Glutamatergic neuron (in vitro differentiated cells): Measurements from ENCODE around the gene SLFN11. TPM values are rescaled to one million over a fixed set of nuclear protein-coding genes. Genes with fewer than 3 reads are reported as not detected.

Experiments used
- DNase-seq: peaks from one replicate; pipeline ENCODE4 v3.0.0; 2022
- H3K27ac Mint-ChIP-seq: one replicate; pipeline ENCODE4 v1.8.0; 2020; ENCODE audit warnings: mild to moderate bottlenecking, mixed read lengths, inconsistent platforms; ENCODE audit not compliant: unreplicated experiment
- H3K27me3 Mint-ChIP-seq: one replicate; pipeline ENCODE4 v1.8.0; 2020; ENCODE audit warnings: mild to moderate bottlenecking, moderate library complexity, mixed read lengths, inconsistent platforms; ENCODE audit not compliant: unreplicated experiment
- H3K36me3 Mint-ChIP-seq: one replicate; pipeline ENCODE4 v1.8.0; 2020; ENCODE audit warnings: mild to moderate bottlenecking, mixed read lengths, inconsistent platforms; ENCODE audit not compliant: unreplicated experiment
- H3K4me1 Mint-ChIP-seq: one replicate; pipeline ENCODE4 v1.8.0; 2020; ENCODE audit warnings: mild to moderate bottlenecking, low read depth, mixed read lengths, inconsistent platforms; ENCODE audit not compliant: unreplicated experiment
- H3K4me3 Mint-ChIP-seq: one replicate; pipeline ENCODE4 v1.8.0; 2020; ENCODE audit warnings: mild to moderate bottlenecking, mixed read lengths, inconsistent platforms; ENCODE audit not compliant: unreplicated experiment
- H3K9me3 Mint-ChIP-seq: one replicate; pipeline ENCODE4 v1.8.0; 2020; ENCODE audit warnings: mild to moderate bottlenecking, moderate library complexity, mixed read lengths, inconsistent platforms; ENCODE audit not compliant: unreplicated experiment
- total RNA-seq: library from RNA; stranded (reverse); fragmentation: NEBNext Ultra II Directional; extraction: Animal tissue kit (Norgen Biotek cat#: 25700); gene quantifications from one replicate; pipeline ENCODE4 v1.2.1, GENCODE V29; 2021; ENCODE audit not compliant: unreplicated experiment
- TF ChIP-seq, protein P1 (sequence below): fragments of 200-600 bp; sonication (generic); IDR thresholded peaks from one replicate; pipeline ENCODE4 v1.5.0; 2021; ENCODE audit not compliant: partially characterized antibody, unreplicated experiment

The SLFN11 gene
- total RNA-seq, 1 donor from 2014 or later, result not detected

DNA sequence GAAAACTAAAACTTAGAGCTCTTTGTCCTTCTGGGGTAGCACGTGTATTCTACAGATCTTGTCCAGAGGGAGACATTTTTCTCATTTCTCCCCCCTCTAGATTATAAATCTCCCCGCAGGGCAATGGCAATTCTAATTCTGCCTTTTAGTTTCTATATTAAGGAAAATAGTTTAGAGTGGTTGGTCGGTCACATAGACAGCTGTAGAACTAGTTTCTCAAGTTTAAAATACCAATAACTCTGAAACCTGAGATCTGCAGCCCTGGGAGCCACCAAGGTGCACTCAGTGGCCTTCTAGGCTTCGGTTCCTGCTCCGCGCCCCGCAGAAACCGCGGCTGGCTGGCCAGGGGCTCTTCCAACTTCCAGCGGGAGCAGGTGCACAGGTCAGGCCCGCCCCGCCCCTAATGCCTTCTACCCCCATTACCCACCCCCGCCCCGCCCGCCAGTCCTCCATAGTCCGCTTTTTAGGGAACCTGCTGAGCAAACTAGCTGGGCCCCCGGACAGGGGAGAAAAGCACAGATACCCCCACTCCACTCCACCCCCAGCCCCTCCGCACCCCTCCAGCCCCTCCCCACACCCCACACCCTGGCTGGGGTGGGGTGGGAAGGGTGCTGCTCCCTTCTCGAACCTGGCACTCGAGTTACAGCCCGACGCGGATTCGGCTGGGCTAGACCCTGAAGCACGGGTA, 431 bp downstream of the SLFN11 start:
- no peak overlapping the region for H3K27ac Mint-ChIP-seq
- TF ChIP-seq, protein P1, sequence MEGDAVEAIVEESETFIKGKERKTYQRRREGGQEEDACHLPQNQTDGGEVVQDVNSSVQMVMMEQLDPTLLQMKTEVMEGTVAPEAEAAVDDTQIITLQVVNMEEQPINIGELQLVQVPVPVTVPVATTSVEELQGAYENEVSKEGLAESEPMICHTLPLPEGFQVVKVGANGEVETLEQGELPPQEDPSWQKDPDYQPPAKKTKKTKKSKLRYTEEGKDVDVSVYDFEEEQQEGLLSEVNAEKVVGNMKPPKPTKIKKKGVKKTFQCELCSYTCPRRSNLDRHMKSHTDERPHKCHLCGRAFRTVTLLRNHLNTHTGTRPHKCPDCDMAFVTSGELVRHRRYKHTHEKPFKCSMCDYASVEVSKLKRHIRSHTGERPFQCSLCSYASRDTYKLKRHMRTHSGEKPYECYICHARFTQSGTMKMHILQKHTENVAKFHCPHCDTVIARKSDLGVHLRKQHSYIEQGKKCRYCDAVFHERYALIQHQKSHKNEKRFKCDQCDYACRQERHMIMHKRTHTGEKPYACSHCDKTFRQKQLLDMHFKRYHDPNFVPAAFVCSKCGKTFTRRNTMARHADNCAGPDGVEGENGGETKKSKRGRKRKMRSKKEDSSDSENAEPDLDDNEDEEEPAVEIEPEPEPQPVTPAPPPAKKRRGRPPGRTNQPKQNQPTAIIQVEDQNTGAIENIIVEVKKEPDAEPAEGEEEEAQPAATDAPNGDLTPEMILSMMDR, result no peak

DNA sequence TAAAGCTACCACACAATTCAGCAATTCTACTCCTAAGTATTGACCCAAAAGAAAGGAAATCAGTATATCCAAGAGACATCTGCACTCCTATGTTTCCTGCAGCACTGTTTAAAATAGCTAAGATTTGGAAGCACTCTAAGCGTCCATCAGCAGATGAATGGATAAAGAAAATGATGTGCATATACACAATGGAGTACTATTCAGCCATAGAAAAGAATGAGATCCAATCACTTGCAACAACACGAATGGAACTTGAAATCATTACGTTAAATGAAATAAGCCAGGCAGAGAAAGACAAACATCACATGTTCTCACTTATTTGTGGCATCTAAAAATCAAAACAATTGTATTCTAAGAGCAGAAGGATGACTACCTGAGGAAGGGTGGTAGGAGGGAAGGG, 1.5 kb downstream of the SLFN11 start:
- Mint-ChIP-seq H3K36me3 (peaks cover 4% of the 10 kb centered on the region), H3K4me3 (no peak overlapping the region), H3K27me3 (peaks cover 26% of the 10 kb centered on the region), H3K4me1 (no peaks in the 10 kb centered on the region), H3K9me3 (peaks cover 4% of the 10 kb centered on the region), H3K27ac (no peak overlapping the region)
- no peak for DNase-seq
- TF ChIP-seq, protein P1, result no peak

More for the DNA sequence above, 431 bp downstream of the SLFN11 start:
- H3K36me3 Mint-ChIP-seq, result peaks cover 4% of the 10 kb centered on the region
- peaks cover 4% of the 10 kb centered on the region for H3K9me3 Mint-ChIP-seq
- H3K4me3 Mint-ChIP-seq, result no peak overlapping the region
- no peaks in the 10 kb centered on the region for H3K4me1 Mint-ChIP-seq
- no peak for DNase-seq
- H3K27me3 Mint-ChIP-seq, result peaks cover 26% of the 10 kb centered on the region

DNA sequence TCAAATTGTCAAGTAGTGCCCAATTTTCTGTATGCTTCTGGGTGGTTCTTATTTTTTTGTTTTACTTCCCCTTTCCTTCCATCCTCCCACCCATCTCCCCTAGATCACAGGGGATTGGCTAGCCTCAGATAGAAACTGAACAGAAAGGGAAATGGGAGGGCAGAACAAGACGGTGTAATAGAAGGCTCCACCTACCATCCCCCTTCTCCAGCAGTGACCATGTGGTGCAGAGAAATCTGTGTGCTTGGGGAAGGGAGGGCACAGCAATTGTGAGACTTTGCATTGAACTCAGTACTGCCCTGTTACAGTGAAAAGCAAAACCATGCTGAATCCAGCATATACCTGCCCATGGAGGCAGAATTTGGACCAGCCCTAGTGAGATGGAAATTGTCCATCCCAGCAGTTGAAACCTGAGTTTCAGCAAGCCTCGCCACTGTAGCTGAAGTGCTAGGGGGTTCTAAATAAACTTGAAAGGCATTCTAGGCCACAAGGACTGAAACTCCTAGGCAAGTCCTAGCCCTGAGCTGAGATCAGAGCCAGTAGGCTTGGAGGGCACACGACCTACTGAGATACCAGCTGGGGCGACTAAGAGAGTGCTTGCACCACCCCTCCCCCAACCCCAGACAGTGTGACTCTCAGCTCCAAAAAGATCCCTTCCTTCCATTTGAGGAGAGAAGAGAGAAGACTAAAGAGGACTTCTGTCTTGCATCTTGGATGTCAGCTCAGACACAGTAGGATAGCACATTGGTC, 5.2 kb downstream of the SLFN11 start:
- TF ChIP-seq, protein P1, result no peak
- H3K27ac Mint-ChIP-seq, result no peak overlapping the region
- no peaks in the 10 kb centered on the region for H3K4me1 Mint-ChIP-seq
- no peak for DNase-seq
- H3K4me3 Mint-ChIP-seq, result no peak overlapping the region
- peaks cover 4% of the 10 kb centered on the region for H3K36me3 Mint-ChIP-seq
- H3K9me3 Mint-ChIP-seq, result peaks cover 1% of the 10 kb centered on the region
- H3K27me3 Mint-ChIP-seq, result peaks cover 13% of the 10 kb centered on the region

DNA sequence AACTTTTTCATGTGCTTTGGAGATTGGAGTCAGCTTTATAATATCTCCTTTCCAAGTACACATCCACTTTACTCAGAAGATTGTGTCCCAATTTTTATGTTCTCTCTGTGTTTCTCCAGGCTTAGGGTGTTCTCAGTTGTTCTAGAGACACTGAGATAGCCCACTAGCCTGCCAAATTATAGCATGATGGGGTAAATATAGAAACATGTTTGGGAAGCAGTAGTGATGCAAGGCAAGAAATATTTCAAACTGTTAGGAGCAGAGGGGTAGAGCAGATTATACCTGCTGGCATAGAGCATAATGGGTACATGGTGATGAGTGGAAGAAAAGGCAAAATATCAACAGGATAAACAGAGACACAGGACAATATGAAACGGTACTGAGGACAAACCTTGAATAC, 12.4 kb downstream of the SLFN11 start:
- no peak for DNase-seq
- Mint-ChIP-seq H3K27me3 (no peaks in the 10 kb centered on the region), H3K9me3 (no peaks in the 10 kb centered on the region), H3K36me3 (no peaks in the 10 kb centered on the region), H3K27ac (no peak overlapping the region), H3K4me1 (no peaks in the 10 kb centered on the region), H3K4me3 (no peak overlapping the region)
- TF ChIP-seq, protein P1, result no peak

DNA sequence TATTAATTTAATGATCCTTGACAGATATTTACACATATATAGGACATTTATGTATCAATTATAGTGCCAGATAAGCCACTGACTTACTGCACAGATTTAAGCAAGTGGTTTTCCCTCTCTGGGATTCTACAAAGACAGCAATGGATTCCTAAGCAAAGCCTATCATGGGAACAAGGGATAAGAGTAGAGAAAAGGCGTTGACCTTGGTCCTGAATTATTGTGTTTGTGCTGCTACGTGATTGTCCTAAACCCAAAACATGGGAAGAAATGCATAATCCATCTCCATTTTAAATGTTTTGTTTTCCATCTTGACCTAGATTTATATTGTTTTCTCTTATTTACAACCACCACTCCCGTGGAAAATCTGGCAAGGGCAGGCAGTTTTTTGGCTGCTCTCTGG, 14.0 kb downstream of the SLFN11 start:
- DNase-seq, result no peak
- Mint-ChIP-seq H3K9me3 (no peaks in the 10 kb centered on the region), H3K27ac (no peak overlapping the region), H3K4me1 (no peaks in the 10 kb centered on the region), H3K27me3 (no peaks in the 10 kb centered on the region), H3K36me3 (no peaks in the 10 kb centered on the region), H3K4me3 (no peak overlapping the region)
- TF ChIP-seq, protein P1, result no peak
